GM12878 (cell line): Measurements from ENCODE around the gene BICRA. TPM values are rescaled to one million over a fixed set of nuclear protein-coding genes. Genes with fewer than 3 reads are reported as not detected.

Experiments used
- ATAC-seq: fragments of 200-7000 bp; cut with Tn5 transposase; 3 replicates; pipeline ENCODE4 v1.9.1; 2020; ENCODE audit warnings: mild to moderate bottlenecking, moderate library complexity
- BruUV-seq: library from RNA; stranded (reverse); fragments of 400-500 nt; replicated peaks from 2 replicates; lab custom pipeline; 2021; lab: Mats Ljungman, UMichigan
- CTCF ChIA-PET: fragments of 300-600 bp; sonication (Branson Sonifier 250); formaldehyde crosslinking; extraction: SDS; loops from one replicate; lab custom pipeline; 2021; ENCODE audit warnings: inconsistent platforms; lab: Yijun Ruan, JAX
- POLR2A ChIA-PET: fragments of 350-600 bp; formaldehyde crosslinking; extraction: SDS; loops from one replicate; lab custom pipeline; 2021; ENCODE audit warnings: inconsistent platforms; lab: Charles Lee
- RAD21 ChIA-PET: fragments of 300-600 bp; sonication (Branson Sonifier 250); formaldehyde crosslinking; loops from one replicate; lab custom pipeline; 2023; ENCODE audit warnings: antibody characterized with exemption; ENCODE audit not compliant: unreplicated experiment; lab: Charles Lee
- SMC1A ChIA-PET: fragments of 300-600 bp; sonication (Branson Sonifier 250); formaldehyde crosslinking; loops from one replicate; lab custom pipeline; 2023; ENCODE audit not compliant: unreplicated experiment, uncharacterized antibody; lab: Charles Lee
- DNase-seq: peaks from one replicate; pipeline ENCODE4 v3.0.0-alpha.2; 2011; ENCODE audit warnings: low read depth, low spot score
- FAIRE-seq: peaks from 3 replicates; lab custom pipeline; 2011; peaks lifted over from hg19 to GRCh38; lab: Jason Lieb, UNC
- H2AFZ ChIP-seq: 2 replicates; pipeline ENCODE4 v1.6.0; 2011; ENCODE audit warnings: low read depth, low read length, control low read depth; ENCODE audit not compliant: control insufficient read depth
- H3K27ac ChIP-seq: 2 replicates; pipeline ENCODE4 v1.5.1; 2011; ENCODE audit warnings: control low read depth; ENCODE audit not compliant: control insufficient read depth, insufficient read depth
- H3K27me3 ChIP-seq, 2 experiments: replicated peaks in 1 of 2; 2 replicates each; pipeline versions ENCODE4 v1.6.0 to v1.6.1; 2011; ENCODE audit warnings: low read length in 1 of 2; ENCODE audit not compliant: control insufficient read depth in 2 of 2, insufficient read depth in 2 of 2
- H3K36me3 ChIP-seq, 2 experiments: 2 replicates each; pipeline ENCODE4 v1.5.1; 2011; ENCODE audit warnings: low read length in 1 of 2; ENCODE audit not compliant: control insufficient read depth in 2 of 2, insufficient read depth in 2 of 2
- H3K4me1 ChIP-seq: 2 replicates; pipeline ENCODE4 v1.6.1; 2011; ENCODE audit warnings: mild to moderate bottlenecking, low read length, moderate library complexity, mixed read lengths; ENCODE audit not compliant: control insufficient read depth, insufficient read depth
- H3K4me2 ChIP-seq: 2 replicates; pipeline ENCODE4 v1.6.0; 2011; ENCODE audit warnings: control low read depth; ENCODE audit not compliant: control insufficient read depth, insufficient read depth
- H3K4me3 ChIP-seq: fragments of 200-600 bp; sonication (generic); 2 replicates; pipeline ENCODE4 v1.5.1; 2016
- H3K79me2 ChIP-seq: 2 replicates; pipeline ENCODE4 v1.6.0; 2011; ENCODE audit warnings: low read length; ENCODE audit not compliant: control insufficient read depth, insufficient read depth
- H3K9ac ChIP-seq: 2 replicates; pipeline ENCODE4 v1.8.0; 2011; ENCODE audit warnings: low read length, control low read depth, mixed read lengths; ENCODE audit not compliant: control insufficient read depth, insufficient read depth
- H3K9me3 ChIP-seq: replicated peaks from 3 replicates; pipeline ENCODE4 v1.5.1; 2011; ENCODE audit warnings: mild to moderate bottlenecking, low read length; ENCODE audit not compliant: control insufficient read depth, insufficient read depth
- H4K20me1 ChIP-seq: 2 replicates; pipeline ENCODE4 v1.6.0; 2011; ENCODE audit not compliant: control insufficient read depth, insufficient read depth
- CHD1 ChIP-seq: IDR thresholded peaks from 2 replicates; pipeline ENCODE4 v1.6.1; 2012; ENCODE audit warnings: low read depth, low read length, improper control_type of control experiment
- CHD2 ChIP-seq: IDR thresholded peaks from 2 replicates; pipeline ENCODE4 v1.6.1; 2011; ENCODE audit warnings: low read depth, low read length, improper control_type of control experiment, borderline replicate concordance
- CUX1 ChIP-seq: IDR thresholded peaks from 2 replicates; pipeline ENCODE4 v1.6.1; 2012; ENCODE audit warnings: improper control_type of control experiment, low read depth, low read length; ENCODE audit not compliant: insufficient replicate concordance
- HCFC1 ChIP-seq: fragments of 150-350 bp; IDR thresholded peaks from 2 replicates; pipeline ENCODE4 v1.6.1; 2014; ENCODE audit warnings: low read length
- KLF5 ChIP-seq: fragments of 450-650 bp; IDR thresholded peaks from 2 replicates; pipeline ENCODE4 v1.6.1; 2014; ENCODE audit warnings: mild to moderate bottlenecking; ENCODE audit not compliant: partially characterized antibody
- NFIC ChIP-seq: IDR thresholded peaks from 2 replicates; pipeline ENCODE4 v1.6.1; 2012; ENCODE audit warnings: low read depth, mild to moderate bottlenecking, inconsistent platforms, low read length, moderate library complexity
- NFYA ChIP-seq: IDR thresholded peaks from 2 replicates; pipeline ENCODE4 v1.6.1; 2011; ENCODE audit warnings: low read depth, mild to moderate bottlenecking, low read length, improper control_type of control experiment, borderline replicate concordance
- NFYB ChIP-seq: IDR thresholded peaks from 2 replicates; pipeline ENCODE4 v1.6.1; 2011; ENCODE audit warnings: low read depth, mild to moderate bottlenecking, low read length, improper control_type of control experiment, moderate library complexity; ENCODE audit not compliant: insufficient read depth
- NRF1 ChIP-seq: conservative IDR thresholded peaks from 2 replicates; pipeline ENCODE4 v1.6.1; 2011; ENCODE audit warnings: mild to moderate bottlenecking, low read depth, low read length, improper control_type of control experiment
- PAX5 ChIP-seq: IDR thresholded peaks from 2 replicates; pipeline ENCODE4 v1.6.1; 2011; ENCODE audit warnings: low read depth, low read length, borderline replicate concordance
- POLR2AphosphoS2 ChIP-seq: IDR thresholded peaks from 2 replicates; pipeline ENCODE4 v1.6.1; 2011; ENCODE audit warnings: low read depth, mild to moderate bottlenecking, low read length, improper control_type of control experiment, moderate library complexity
- RB1 ChIP-seq: fragments of 450-650 bp; formaldehyde crosslinking; IDR thresholded peaks from 2 replicates; pipeline ENCODE4 v1.6.1; 2017; ENCODE audit warnings: mild to moderate bottlenecking, borderline replicate concordance
- TCF3 ChIP-seq: IDR thresholded peaks from 2 replicates; pipeline ENCODE4 v1.6.1; 2012; ENCODE audit warnings: low read depth, mild to moderate bottlenecking, low read length, borderline replicate concordance; ENCODE audit not compliant: insufficient read depth
- WRNIP1 ChIP-seq: IDR thresholded peaks from 2 replicates; pipeline ENCODE4 v1.6.1; 2011; ENCODE audit warnings: low read depth, low read length, improper control_type of control experiment, borderline replicate concordance
- ZNF274 ChIP-seq: IDR thresholded peaks from one replicate; pipeline ENCODE4 v1.8.0; 2011; ENCODE audit not compliant: insufficient read length, insufficient read depth
- WGBS: methylation state at CpG from one replicate; pipeline ENCODE4 v1.1.6; 2016; ENCODE audit warnings: low lambda C conversion rate; ENCODE audit not compliant: insufficient replicate concordance, insufficient coverage; ENCODE audit errors: missing lambda C conversion rate; 5-methylcytosine and 5-hydroxymethylcytosine counted together
- in situ Hi-C: fragments of 300-500 bp; cut with MboI; formaldehyde crosslinking; loops from 9 replicates; pipeline ENCODE4 v1.14.3; 2018; ENCODE audit warnings: mixed read lengths
- intact Hi-C: fragments of 100-400 bp; cut with micrococcal nuclease; formaldehyde crosslinking; loops from one replicate; pipeline ENCODE4 v1.14.2; 2022; ENCODE audit not compliant: unreplicated experiment
- polyA plus RNA-seq, 11 experiments: library from polyadenylated mRNA; depleted of rRNA in 4 of 11; unstranded in 6 of 11; stranded (reverse) in 5 of 11; fragments of >200 nt; fragmentation: Nextera tagmentation in 4 of 11; fragmentation: Illumina TruSeq in 1 of 11; extraction: Ambion mirVana in 4 of 11; extraction: Trizol in 1 of 11; gene quantifications; 1 replicate in 1 of 11; 2 replicates in 10 of 11; pipeline versions ENCODE4 v1.2.1 to v1.2.3, GENCODE V29; 2011 to 2016; ENCODE audit warnings: inconsistent platforms in 2 of 11, missing spikeins in 2 of 11, low read depth in 1 of 11
- total RNA-seq, 4 experiments: library from RNA; depleted of rRNA in 3 of 4; stranded (reverse); fragments of >200 nt in 3 of 4; fragmentation: Illumina TruSeq in 1 of 4; extraction: Trizol in 1 of 4; gene quantifications; 2 replicates each; pipeline versions ENCODE4 v1.2.1 to v1.2.3, GENCODE V29; 2013 to 2021

BICRA gene
- total and polyA plus RNA-seq, 10 of the 15 experiments (the other 5 are each of a cell fraction or from before 2014, with no cell fraction given), result 0.11 to 15.3 (median 1.3) TPM

- H2AFZ ChIP-seq, result no peak overlapping the region
- DNase-seq, result no peak
- H3K9ac ChIP-seq, result no peak overlapping the region
- no peaks in the 10 kb centered on the region for H4K20me1 ChIP-seq
- no peak overlapping the region for H3K27ac ChIP-seq
- H3K4me1 ChIP-seq, result peaks cover 11% of the 10 kb centered on the region
- in situ Hi-C loops (no loop called here), intact Hi-C loops (no loop called here)
- FAIRE-seq, result no peak
- no peaks in the 10 kb centered on the region for H3K27me3 ChIP-seq
- ChIA-PET SMC1A (no interaction called here), CTCF (no interaction called here), POLR2A (no interaction called here), RAD21 (no interaction called here)
- H3K36me3 ChIP-seq, result no peaks in the 10 kb centered on the region
- no peaks in the 10 kb centered on the region for H3K79me2 ChIP-seq
- no peak overlapping the region for H3K4me3 ChIP-seq
- 42% methylated on average over 3 of the region's 3 CpGs for WGBS
- peaks cover 3% of the 10 kb centered on the region; the same call in 2 of the 3 replicates for H3K9me3 ChIP-seq
- no TSS peak for BruUV-seq
- H3K4me2 ChIP-seq, result no peak overlapping the region
- no peak for TF ChIP-seq NFYA
- no peak for TF ChIP-seq NFIC
- TF ChIP-seq CHD2, result no peak
- TF ChIP-seq CHD1, result no peak
- TF ChIP-seq KLF5, result no peak
- no peak for TF ChIP-seq PAX5
- no peak for TF ChIP-seq NRF1
- no peak for TF ChIP-seq RB1
- TF ChIP-seq POLR2AphosphoS2, result no peak
- TF ChIP-seq HCFC1, result no peak
- TF ChIP-seq TCF3, result no peak
- no peak for TF ChIP-seq ZNF274
- TF ChIP-seq WRNIP1, result no peak
- TF ChIP-seq CUX1, result no peak
- no peak for TF ChIP-seq NFYB
- ATAC-seq, result no peak
Observed at GRCh38 chr19:47580397-47580796, 28.5 kb upstream of the BICRA start.
